HUES48 (cell line): ENCODE results near the gene FAM184B.

Source experiments
- H3K27ac ChIP-seq: one replicate; pipeline ENCODE4 v1.7.0; 2013; ENCODE audit warnings: low read depth, low read length, inconsistent platforms
- H3K27me3 ChIP-seq: 2 replicates; pipeline ENCODE4 v1.6.1; 2013; ENCODE audit warnings: mild to moderate bottlenecking, low read length; ENCODE audit not compliant: control insufficient read depth, insufficient read depth
- H3K36me3 ChIP-seq: 2 replicates; pipeline ENCODE4 v1.6.1; 2013; ENCODE audit warnings: low read length; ENCODE audit not compliant: control insufficient read depth, insufficient read depth
- H3K4me1 ChIP-seq: 2 replicates; pipeline ENCODE4 v1.6.1; 2013; ENCODE audit warnings: mild to moderate bottlenecking, low read length; ENCODE audit not compliant: control insufficient read depth, insufficient read depth
- H3K4me3 ChIP-seq: 2 replicates; pipeline ENCODE4 v1.5.1; 2013; ENCODE audit warnings: mild to moderate bottlenecking, low read depth, low read length
- H3K9ac ChIP-seq: 2 replicates; pipeline ENCODE4 v1.6.1; 2013; ENCODE audit warnings: mild to moderate bottlenecking, low read depth, low read length, moderate library complexity
- H3K9me3 ChIP-seq: 2 replicates; pipeline ENCODE4 v1.6.1; 2013; ENCODE audit warnings: low read length; ENCODE audit not compliant: control insufficient read depth, insufficient read depth

Gene FAM184B

GRCh38 chr4:17771284-17771908, 10.0 kb downstream of the FAM184B start:
- Histone ChIP-seq H3K4me1 (no peaks in the 10 kb centered on the region), H3K9me3 (peaks cover 4% of the 10 kb centered on the region; the same call in 1 of the 2 replicates), H3K9ac (no peak overlapping the region), H3K36me3 (no peaks in the 10 kb centered on the region), H3K4me3 (no peak overlapping the region), H3K27ac (no peak overlapping the region), H3K27me3 (no peaks in the 10 kb centered on the region)

- H3K27me3 ChIP-seq = no peaks in the 10 kb centered on the region
- no peaks in the 10 kb centered on the region for H3K36me3 ChIP-seq
- peaks cover 8% of the 10 kb centered on the region; the same call in 1 of the 2 replicates for H3K9me3 ChIP-seq
- no peak overlapping the region for H3K27ac ChIP-seq
- H3K4me1 ChIP-seq = no peaks in the 10 kb centered on the region
- H3K4me3 ChIP-seq = no peak overlapping the region
- H3K9ac ChIP-seq = no peak overlapping the region
Measured at GRCh38 chr4:17770845-17771244, 10.6 kb downstream of the FAM184B start.

GRCh38 chr4:17769406-17770174, 11.8 kb downstream of the FAM184B start:
- H3K36me3 ChIP-seq = no peaks in the 10 kb centered on the region
- no peaks in the 10 kb centered on the region for H3K4me1 ChIP-seq

GRCh38 chr4:17766826-17767458, 14.5 kb downstream of the FAM184B start:
- Histone ChIP-seq H3K4me1 (no peaks in the 10 kb centered on the region), H3K9ac (no peak overlapping the region), H3K36me3 (no peaks in the 10 kb centered on the region), H3K27me3 (no peaks in the 10 kb centered on the region), H3K9me3 (peaks cover 9% of the 10 kb centered on the region; the same call in 1 of the 2 replicates), H3K27ac (no peak overlapping the region), H3K4me3 (no peak overlapping the region)

More at GRCh38 chr4:17769406-17770174, 11.8 kb downstream of the FAM184B start:
- peaks cover 9% of the 10 kb centered on the region; the same call in 1 of the 2 replicates for H3K9me3 ChIP-seq
- no peaks in the 10 kb centered on the region for H3K27me3 ChIP-seq
- H3K9ac ChIP-seq = no peak overlapping the region
- H3K27ac ChIP-seq = no peak overlapping the region
- H3K4me3 ChIP-seq = no peak overlapping the region

- no peak overlapping the region for H3K4me3 ChIP-seq
- H3K4me1 ChIP-seq = peaks cover 4% of the 10 kb centered on the region; the same call in 1 of the 2 replicates
- no peaks in the 10 kb centered on the region for H3K27me3 ChIP-seq
- peaks cover 9% of the 10 kb centered on the region; the same call in 1 of the 2 replicates for H3K9me3 ChIP-seq
- H3K9ac ChIP-seq = no peak overlapping the region
- H3K36me3 ChIP-seq = no peaks in the 10 kb centered on the region
- no peak overlapping the region for H3K27ac ChIP-seq
Measured at GRCh38 chr4:17765514-17766286, 15.7 kb downstream of the FAM184B start.

- Histone ChIP-seq H3K27me3 (no peaks in the 10 kb centered on the region), H3K9ac (no peak overlapping the region), H3K4me3 (no peak overlapping the region), H3K9me3 (peaks cover 9% of the 10 kb centered on the region; the same call in 1 of the 2 replicates), H3K36me3 (no peaks in the 10 kb centered on the region), H3K27ac (no peak overlapping the region), H3K4me1 (peaks cover 7% of the 10 kb centered on the region; the same call in 1 of the 2 replicates)
Measured at GRCh38 chr4:17763931-17764330, 17.5 kb downstream of the FAM184B start.

GRCh38 chr4:17763416-17763815, 18.0 kb downstream of the FAM184B start:
- H3K27ac ChIP-seq = no peak overlapping the region
- peaks cover 9% of the 10 kb centered on the region; the same call in 1 of the 2 replicates for H3K9me3 ChIP-seq
- H3K9ac ChIP-seq = no peak overlapping the region
- peaks cover 7% of the 10 kb centered on the region; the same call in 1 of the 2 replicates for H3K4me1 ChIP-seq
- no peaks in the 10 kb centered on the region for H3K36me3 ChIP-seq
- no peak overlapping the region for H3K4me3 ChIP-seq
- no peaks in the 10 kb centered on the region for H3K27me3 ChIP-seq

- Histone ChIP-seq H3K36me3 (no peaks in the 10 kb centered on the region), H3K27me3 (no peaks in the 10 kb centered on the region), H3K9me3 (peaks cover 9% of the 10 kb centered on the region; the same call in 1 of the 2 replicates), H3K4me1 (peaks cover 7% of the 10 kb centered on the region; the same call in 1 of the 2 replicates), H3K27ac (no peak overlapping the region), H3K9ac (no peak overlapping the region), H3K4me3 (no peak overlapping the region)
Measured at GRCh38 chr4:17762726-17763125, 18.7 kb downstream of the FAM184B start.

GRCh38 chr4:17761062-17761461, 20.4 kb downstream of the FAM184B start:
- Histone ChIP-seq H3K9me3 (0 out of 2 replicates have a peak, but pooled peaks cover 3% of the 10 kb centered on the region), H3K4me1 (peaks cover 7% of the 10 kb centered on the region; the same call in 1 of the 2 replicates), H3K36me3 (no peaks in the 10 kb centered on the region), H3K27ac (no peak overlapping the region), H3K27me3 (no peaks in the 10 kb centered on the region), H3K9ac (no peak overlapping the region), H3K4me3 (no peak overlapping the region)

- Histone ChIP-seq H3K36me3 (no peaks in the 10 kb centered on the region), H3K4me3 (no peak overlapping the region), H3K9ac (no peak overlapping the region), H3K27me3 (no peaks in the 10 kb centered on the region), H3K4me1 (peaks cover 7% of the 10 kb centered on the region; the same call in 1 of the 2 replicates), H3K9me3 (no peaks in the 10 kb centered on the region), H3K27ac (no peak overlapping the region)
Measured at GRCh38 chr4:17760626-17761025, 20.8 kb downstream of the FAM184B start.
